Omental fat pad (tissue), 4 donors: ENCODE results near the gene GADD45B. TPM values are rescaled to one million over a fixed set of nuclear protein-coding genes. Genes with fewer than 3 reads are reported as not detected.
"Not testable (repeated sequence)": the region's sequence is repeated elsewhere in the genome, so short reads cannot be mapped to it uniquely, and the experiment has no call there.

Experiments
- ATAC-seq: fragments of 150-250 bp; one replicate; pipeline ENCODE4 v1.9.1; 2016; ENCODE audit warnings: mild to moderate bottlenecking, moderate library complexity; ENCODE audit not compliant: low FRiP score
- DNase-seq: peaks from one replicate; pipeline ENCODE4 v3.0.0-alpha.2; 2019; ENCODE audit warnings: low spot score
- CTCF ChIP-seq, 3 donors: fragments of 450-650 bp; IDR thresholded peaks; one replicate each; pipeline ENCODE4 v1.5.1; 2016 to 2017; ENCODE audit warnings: antibody characterized with exemption in 3 of 3, mild to moderate bottlenecking in 3 of 3, moderate library complexity in 2 of 3
- total RNA-seq, 4 donors: library from RNA; depleted of rRNA; stranded (reverse); fragments of >200 nt; gene quantifications; one replicate each; pipeline ENCODE4 v1.1.0, GENCODE V29; 2016

The GADD45B gene
- total RNA-seq, 4 donors from 2014 or later, result 120 to 726 (median 425) TPM

GRCh38 chr19:2517881-2518601, 42.1 kb downstream of the GADD45B start:
- no peak for ATAC-seq
- DNase-seq, result no peak
- TF ChIP-seq CTCF (IDR thresholded peaks at IDR 0.05), result no peak

- not testable (repeated sequence) for ATAC-seq, DNase-seq
These were observed 42.9 kb downstream of the GADD45B start for GRCh38 chr19:2518856-2519255.

GRCh38 chr19:2519482-2519881, 43.6 kb downstream of the GADD45B start:
- ATAC-seq, result no peak

GRCh38 chr19:2523630-2524311, 47.8 kb downstream of the GADD45B start:
- no peak for ATAC-seq
- TF ChIP-seq CTCF (IDR thresholded peaks at IDR 0.05), result no peak
- no peak for DNase-seq

More at GRCh38 chr19:2519482-2519881, 43.6 kb downstream of the GADD45B start:
- TF ChIP-seq CTCF (IDR thresholded peaks at IDR 0.05), result no peak
- no peak for DNase-seq

GRCh38 chr19:2524361-2524839, 48.5 kb downstream of the GADD45B start:
- no peak for ATAC-seq
- no peak for DNase-seq
- TF ChIP-seq CTCF (IDR thresholded peaks at IDR 0.05), result no peak

- ATAC-seq (peak; percentile 38), DNase-seq (no peak)
- TF ChIP-seq CTCF (IDR thresholded peaks at IDR 0.05), result no peak
These were observed 49.2 kb downstream of the GADD45B start for GRCh38 chr19:2524840-2525723.

GRCh38 chr19:2527171-2527570, 51.2 kb downstream of the GADD45B start:
- TF ChIP-seq CTCF (IDR thresholded peaks at IDR 0.05), result no peak
- ATAC-seq, result no peak
- DNase-seq, result no peak
